HG02870 (cell line): ENCODE results near the gene DDX50.
A peak's percentile ranks its signal among the peaks of the same experiment; 100 is the strongest.
"Not testable (repeated sequence)": the region's sequence is repeated elsewhere in the genome, so short reads cannot be mapped to it uniquely, and the experiment has no call there.

ENCODE experiments used
- ATAC-seq: cut with Tn5 transposase; IDR thresholded peaks from one replicate; pipeline ENCODE4 v1.9.1; 2021; ENCODE audit warnings: mild to moderate bottlenecking, moderate library complexity; ENCODE audit not compliant: unreplicated experiment

Gene DDX50

GRCh38 chr10:68979738-68980137, 78.6 kb downstream of the DDX50 start:
- not testable (repeated sequence) for ATAC-seq

DNA sequence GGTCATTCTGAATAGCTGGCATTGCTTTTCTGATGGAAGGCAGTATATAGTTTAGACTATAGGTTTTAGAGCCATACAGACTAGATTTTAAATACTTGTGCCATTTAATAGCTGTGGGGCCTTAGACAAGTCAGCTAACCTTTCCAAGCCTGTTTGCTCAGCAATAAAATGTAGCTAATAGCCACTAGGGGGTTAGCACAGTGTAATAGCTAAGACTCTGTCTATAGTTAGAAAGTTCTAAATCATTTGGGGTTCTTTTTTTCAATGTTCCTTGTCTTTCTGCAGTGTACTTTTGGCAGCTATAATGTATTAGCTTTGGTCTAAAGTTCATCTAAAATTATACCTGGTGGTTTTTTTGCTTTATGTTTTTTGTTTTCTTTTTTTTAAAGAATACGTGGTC, 80.0 kb downstream of the DDX50 start:
- no peak for ATAC-seq

GRCh38 chr10:68982389-68982788, 81.3 kb downstream of the DDX50 start:
- no peak for ATAC-seq

GRCh38 chr10:68987611-68988010, 86.5 kb downstream of the DDX50 start:
- no peak for ATAC-seq

DNA sequence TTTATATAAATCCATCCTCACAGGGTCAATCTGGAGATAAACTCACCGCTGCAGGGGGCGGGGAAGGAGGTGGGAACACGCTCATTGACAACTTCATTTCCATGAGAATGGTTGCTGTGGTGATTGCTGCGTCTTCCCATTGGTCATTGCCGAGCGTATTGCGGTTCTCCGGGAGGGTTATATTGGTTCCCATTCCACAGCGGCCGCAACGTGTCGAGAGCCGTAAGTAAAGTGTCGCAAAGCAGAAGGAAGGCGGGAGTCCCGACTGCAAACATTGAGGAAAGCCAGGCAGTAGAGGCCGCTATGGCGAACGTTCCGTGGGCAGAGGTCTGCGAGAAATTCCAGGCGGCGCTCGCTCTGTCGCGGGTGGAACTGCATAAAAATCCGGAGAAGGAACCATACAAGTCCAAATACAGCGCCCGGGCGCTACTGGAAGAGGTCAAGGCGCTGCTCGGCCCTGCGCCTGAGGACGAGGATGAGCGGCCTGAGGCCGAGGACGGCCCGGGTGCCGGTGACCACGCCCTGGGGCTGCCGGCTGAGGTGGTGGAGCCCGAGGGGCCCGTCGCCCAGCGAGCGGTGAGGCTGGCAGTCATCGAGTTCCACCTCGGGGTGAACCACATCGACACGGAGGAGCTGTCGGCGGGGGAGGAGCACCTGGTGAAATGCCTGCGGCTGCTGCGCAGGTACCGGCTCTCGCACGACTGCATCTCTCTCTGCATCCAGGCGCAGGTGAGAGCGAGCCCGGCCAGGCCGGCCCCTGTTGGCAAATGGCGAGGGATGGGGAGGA, 87.6 kb downstream of the DDX50 start, which contains the start of gene KIFBP:
Gene KIFBP, plus strand, starts transcription at position 274 of the 787 bp plus-strand sequence. Its CDS starts 30 bp downstream, at position 304.
- ATAC-seq = peak; percentile 80

- no peak for ATAC-seq
These were observed 88.3 kb downstream of the DDX50 start for GRCh38 chr10:68989317-68989990.

GRCh38 chr10:68992636-68993440, 91.7 kb downstream of the DDX50 start:
- ATAC-seq = no peak
